Activated CD8-positive, alpha-beta memory T cell treated with anti-CD3 and anti-CD28 coated beads for 4 hours (primary cell): ENCODE results near the gene OAS1.

Experiments
- DNase-seq, 2 donors: peaks; one replicate each; pipeline ENCODE4 v3.0.0-alpha.2; 2020; ENCODE audit warnings: low read depth in 2 of 2

OAS1 gene

GRCh38 chr12:112967306-112967705 is 60.5 kb downstream of the OAS1 start:
- no peak for DNase-seq

DNA sequence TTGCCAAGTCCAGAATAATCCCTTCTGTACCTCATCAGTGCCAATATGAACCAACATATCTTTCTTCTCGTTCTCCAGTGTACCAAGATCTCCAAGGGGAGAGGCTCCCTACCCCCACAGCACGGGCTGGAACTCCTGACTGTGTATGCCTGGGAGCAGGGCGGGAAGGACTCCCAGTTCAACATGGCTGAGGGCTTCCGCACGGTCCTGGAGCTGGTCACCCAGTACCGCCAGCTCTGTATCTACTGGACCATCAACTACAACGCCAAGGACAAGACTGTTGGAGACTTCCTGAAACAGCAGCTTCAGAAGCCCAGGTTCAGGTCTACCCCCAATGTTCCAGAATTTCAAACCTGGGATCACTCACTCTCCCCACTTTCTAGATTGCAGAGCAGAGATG is 61.1 kb downstream of the OAS1 start:
- DNase-seq: no peak
